K562 (cell line): ENCODE results near the gene GPER1. TPM values are rescaled to one million over a fixed set of nuclear protein-coding genes. Genes with fewer than 3 reads are reported as not detected.

ENCODE experiments used
- ATAC-seq: fragments of 200-7000 bp; cut with Tn5 transposase; 3 replicates; pipeline ENCODE4 v1.9.1; 2020; ENCODE audit warnings: moderate library complexity
- BruUV-seq: library from RNA; stranded (reverse); fragments of 400-500 nt; replicated peaks from 2 replicates; lab custom pipeline; 2021; lab: Mats Ljungman, UMichigan
- CTCF ChIA-PET: fragments of 300-600 bp; formaldehyde crosslinking; extraction: SDS; loops from one replicate; lab custom pipeline; 2021; ENCODE audit warnings: low intra/inter-chr PET ratio; lab: Yijun Ruan, JAX
- POLR2A ChIA-PET: fragments of 300-600, 350-650 bp; sonication (Branson Sonifier 250); formaldehyde crosslinking; extraction: SDS; loops from one replicate; lab custom pipeline; 2021; ENCODE audit warnings: antibody characterized with exemption, inconsistent platforms; lab: Yijun Ruan, JAX
- DNase-seq, 4 experiments: peaks; one replicate each; pipeline versions ENCODE4 v3.0.0 to v3.0.0-alpha.2; 2011 to 2018; ENCODE audit warnings: low spot score in 3 of 4, mixed read lengths in 3 of 4; ENCODE audit errors: extremely low read depth in 1 of 4
- FAIRE-seq: peaks from 2 replicates; lab custom pipeline; 2011; peaks lifted over from hg19 to GRCh38; lab: Jason Lieb, UNC
- H2AFZ ChIP-seq: 2 replicates; pipeline ENCODE4 v1.6.0; 2011; ENCODE audit warnings: low read depth, low read length, control low read depth, inconsistent platforms
- H3K27ac ChIP-seq: fragments of 200-600 bp; 3 replicates; pipeline ENCODE4 v1.8.0; 2011; ENCODE audit warnings: low read depth, mild to moderate bottlenecking, control low read depth, inconsistent platforms, low read length, moderate library complexity, mixed read lengths; ENCODE audit errors: extremely low read depth
- H3K27me3 ChIP-seq, 2 experiments: fragments of 300-600 bp in 1 of 2; 2 replicates in 1 of 2; 3 replicates in 1 of 2; pipeline versions ENCODE4 v1.6.0 to v1.8.0; 2011; ENCODE audit warnings: inconsistent platforms in 2 of 2, low read length in 2 of 2, mild to moderate bottlenecking in 1 of 2, mixed read lengths in 1 of 2, moderate library complexity in 1 of 2; ENCODE audit not compliant: control insufficient read depth in 2 of 2, insufficient read depth in 2 of 2
- H3K36me3 ChIP-seq: fragments of 300-600 bp; 3 replicates; pipeline ENCODE4 v1.8.0; 2011; ENCODE audit warnings: mild to moderate bottlenecking, low read length, inconsistent platforms; ENCODE audit not compliant: control insufficient read depth, insufficient read depth
- H3K4me1 ChIP-seq, 2 experiments: fragments of 200-600 bp in 1 of 2; replicated peaks in 1 of 2; 2 replicates in 1 of 2; 3 replicates in 1 of 2; pipeline versions ENCODE4 v1.5.1 to v1.8.0; 2011; ENCODE audit warnings: inconsistent platforms in 2 of 2, low read length in 2 of 2, mild to moderate bottlenecking in 1 of 2, mixed read lengths in 1 of 2, moderate library complexity in 1 of 2; ENCODE audit not compliant: control insufficient read depth in 2 of 2, insufficient read depth in 2 of 2
- H3K4me2 ChIP-seq: 2 replicates; pipeline ENCODE4 v1.6.1; 2011; ENCODE audit warnings: low read length, control low read depth, inconsistent platforms, mixed read lengths; ENCODE audit not compliant: insufficient read depth
- H3K4me3 ChIP-seq: fragments of 200-600 bp; sonication (generic), shearing (Covaris generic); 2 replicates; pipeline ENCODE4 v1.5.1; 2016; ENCODE audit warnings: control low read depth, inconsistent platforms
- H3K79me2 ChIP-seq: fragments of 200-600 bp; 3 replicates; pipeline ENCODE4 v1.8.0; 2011; ENCODE audit warnings: low read length, inconsistent platforms; ENCODE audit not compliant: control insufficient read depth, insufficient read depth
- H3K9ac ChIP-seq, 2 experiments: 2 replicates each; pipeline versions ENCODE4 v1.6.0 to v1.6.1; 2011; ENCODE audit warnings: low read depth in 2 of 2, low read length in 2 of 2, control low read depth in 1 of 2, inconsistent platforms in 1 of 2, mild to moderate bottlenecking in 1 of 2, mixed read lengths in 1 of 2; ENCODE audit not compliant: insufficient read depth in 1 of 2
- H3K9me1 ChIP-seq: one replicate; pipeline ENCODE4 v1.6.0; 2011; ENCODE audit warnings: inconsistent platforms, mild to moderate bottlenecking, low read length, moderate library complexity; ENCODE audit not compliant: control insufficient read depth, insufficient read depth
- H3K9me3 ChIP-seq: replicated peaks from 2 replicates; pipeline ENCODE4 v1.5.1; 2011; ENCODE audit warnings: low read depth, low read length, inconsistent platforms; ENCODE audit not compliant: control insufficient read depth, insufficient read depth
- H4K20me1 ChIP-seq: replicated peaks from 2 replicates; pipeline ENCODE4 v1.6.1; 2011; ENCODE audit warnings: low read length, inconsistent platforms, mixed read lengths; ENCODE audit not compliant: control insufficient read depth, insufficient read depth
- ARHGAP35 ChIP-seq: fragments of 450-650 bp; IDR thresholded peaks from 2 replicates; pipeline ENCODE4 v1.6.1; 2018; ENCODE audit not compliant: partially characterized antibody
- MCM2 ChIP-seq: fragments of 450-650 bp; IDR thresholded peaks from 2 replicates; pipeline ENCODE4 v1.6.1; 2017; ENCODE audit warnings: low read depth, mild to moderate bottlenecking
- WGBS: fragments of 100-300 bp; shearing (Covaris generic); methylation state at CpG from one replicate; pipeline ENCODE4 v1.1.6; 2016; ENCODE audit warnings: low coverage, mixed read lengths; ENCODE audit not compliant: insufficient coverage; ENCODE audit errors: missing lambda C conversion rate; 5-methylcytosine and 5-hydroxymethylcytosine counted together
- in situ Hi-C: fragments of 300-500 bp; cut with MboI; formaldehyde crosslinking; loops from 4 replicates; pipeline ENCODE4 v1.15.0; 2018; ENCODE audit warnings: inconsistent platforms, mixed read lengths
- intact Hi-C: fragments of 100-400 bp; cut with micrococcal nuclease; formaldehyde crosslinking; loops from 2 replicates; pipeline ENCODE4 v1.14.2; 2022
- polyA plus RNA-seq, 8 experiments: library from polyadenylated mRNA; depleted of rRNA in 4 of 8; stranded (reverse) in 5 of 8; unstranded in 3 of 8; fragments of >200 nt; fragmentation: Nextera tagmentation in 2 of 8; fragmentation: Illumina TruSeq in 1 of 8; extraction: Ambion mirVana in 2 of 8; extraction: Trizol in 1 of 8; gene quantifications; 2 replicates each; pipeline versions ENCODE4 v1.2.1 to v1.2.3, GENCODE V29; 2011 to 2014; ENCODE audit warnings: inconsistent platforms in 1 of 8, missing spikeins in 1 of 8
- total RNA-seq, 7 experiments: library from RNA; depleted of rRNA in 6 of 7; stranded (reverse); fragments of >200 nt in 6 of 7; fragmentation: Illumina TruSeq in 2 of 7; extraction: Trizol in 2 of 7; gene quantifications; 2 replicates each; pipeline versions ENCODE4 v1.2.1 to v1.2.3, GENCODE V29; 2011 to 2021; ENCODE audit warnings: low replicate concordance in 1 of 7
- TF ChIP-seq, protein P1 (sequence below): sonication (generic); formaldehyde crosslinking; IDR thresholded peaks from 2 replicates; pipeline ENCODE4 v1.8.0; 2022; ENCODE audit warnings: missing genetic modification reagents, mild to moderate bottlenecking, moderate library complexity, borderline replicate concordance
- TF ChIP-seq, protein P2 (sequence below): fragments of 250-450 bp; sonication (Bioruptor Pico); IDR thresholded peaks from 2 replicates; pipeline ENCODE4 v1.9.0; 2021; ENCODE audit warnings: mild to moderate bottlenecking

The GPER1 gene
- total and polyA plus RNA-seq, 9 of the 15 experiments (the other 6 are each of a cell fraction or from before 2014, with no cell fraction given) = 0.04 to 0.09 (median 0.08) TPM; not detected in 6

- H2AFZ ChIP-seq = no peak overlapping the region
- in situ Hi-C loops (loop anchor here (5.0 kb wide), 1 partner anchor 92 kb away; no protein-coding TSS in a partner anchor), intact Hi-C loops (no loop called here)
- H3K27ac ChIP-seq = no peak overlapping the region
- no peak for ATAC-seq
- FAIRE-seq = no peak
- DNase-seq = no peak
- no peaks in the 10 kb centered on the region for H3K9me3 ChIP-seq
- ChIA-PET CTCF (no interaction called here), POLR2A (interaction anchor here (0.6 to 1.1 kb wide), 2 partner anchors 14 to 32 kb away, joined by 3 read pairs; no protein-coding TSS in a partner anchor)
- BruUV-seq = no TSS peak
- H3K4me3 ChIP-seq = no peak overlapping the region
- peak overlapping the region in 1 of 2 experiments; percentile 20; a peak in 1 of 4 replicates for H3K9ac ChIP-seq
- H3K36me3 ChIP-seq = no peaks in the 10 kb centered on the region; the same call in 2 of the 3 replicates
- TF ChIP-seq, protein P1, sequence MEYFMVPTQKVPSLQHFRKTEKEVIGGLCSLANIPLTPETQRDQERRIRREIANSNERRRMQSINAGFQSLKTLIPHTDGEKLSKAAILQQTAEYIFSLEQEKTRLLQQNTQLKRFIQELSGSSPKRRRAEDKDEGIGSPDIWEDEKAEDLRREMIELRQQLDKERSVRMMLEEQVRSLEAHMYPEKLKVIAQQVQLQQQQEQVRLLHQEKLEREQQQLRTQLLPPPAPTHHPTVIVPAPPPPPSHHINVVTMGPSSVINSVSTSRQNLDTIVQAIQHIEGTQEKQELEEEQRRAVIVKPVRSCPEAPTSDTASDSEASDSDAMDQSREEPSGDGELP = peak; percentile 16; the same call in 1 of the 2 replicates
- no peak for TF ChIP-seq ARHGAP35
- 72% methylated on average over 10 of the region's 10 CpGs for WGBS
- H3K27me3 ChIP-seq = no peaks in the 10 kb centered on the region
- no peak overlapping the region for H3K4me2 ChIP-seq
- no peaks in the 10 kb centered on the region for H3K9me1 ChIP-seq
- peaks cover 11% of the 10 kb centered on the region; the same call in 1 of the 2 replicates for H4K20me1 ChIP-seq
- peaks cover 3 to 61% of the 10 kb centered on the region in 2 experiments; a peak in 3 of 5 replicates for H3K4me1 ChIP-seq
- H3K79me2 ChIP-seq = 0 out of 3 replicates have a peak, but pooled peaks cover 2% of the 10 kb centered on the region
These were observed 2.6 kb upstream of the GPER1 start for GRCh38 chr7:1085266-1085665.

GRCh38 chr7:1085910-1086421 lies 1.9 kb upstream of the GPER1 start:
- ChIA-PET POLR2A (interaction anchor here (0.6 to 1.0 kb wide), 3 partner anchors 27 to 90 kb away, joined by 3 read pairs; no protein-coding TSS in a partner anchor), CTCF (interaction anchor here (0.7 to 0.8 kb wide), 3 partner anchors 91 to 388 kb away, joined by 3 to 4 read pairs (median 3); no protein-coding TSS in a partner anchor)
- no TSS peak for BruUV-seq

More at GRCh38 chr7:1085910-1086421, 1.9 kb upstream of the GPER1 start:
- DNase-seq (no peak), ATAC-seq (no peak)
- H3K9ac ChIP-seq = no peak overlapping the region
- peaks cover 11% of the 10 kb centered on the region; the same call in 1 of the 2 replicates for H4K20me1 ChIP-seq
- peaks cover 3 to 58% of the 10 kb centered on the region in 2 experiments; a peak in 3 of 5 replicates for H3K4me1 ChIP-seq
- H3K4me2 ChIP-seq = no peak overlapping the region
- TF ChIP-seq, protein P2, sequence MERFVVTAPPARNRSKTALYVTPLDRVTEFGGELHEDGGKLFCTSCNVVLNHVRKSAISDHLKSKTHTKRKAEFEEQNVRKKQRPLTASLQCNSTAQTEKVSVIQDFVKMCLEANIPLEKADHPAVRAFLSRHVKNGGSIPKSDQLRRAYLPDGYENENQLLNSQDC = no peak
- TF ChIP-seq MCM2 = no peak
- TF ChIP-seq, all 486 proteins: peak for 0
- H3K36me3 ChIP-seq = no peaks in the 10 kb centered on the region; the same call in 2 of the 3 replicates
- intact Hi-C loops (loop anchor here (2.0 kb wide), 2 partner anchors 83 to 91 kb away; no protein-coding TSS in a partner anchor), in situ Hi-C loops (loop anchor here (5.0 kb wide), 1 partner anchor 91 kb away; no protein-coding TSS in a partner anchor)
- H3K9me3 ChIP-seq = no peaks in the 10 kb centered on the region
- no peak overlapping the region for H3K4me3 ChIP-seq
- no peak overlapping the region for H3K27ac ChIP-seq
- 0 out of 3 replicates have a peak, but pooled peaks cover 2% of the 10 kb centered on the region for H3K79me2 ChIP-seq
- H3K9me1 ChIP-seq = no peaks in the 10 kb centered on the region
- no peak for FAIRE-seq
- 95% methylated on average over 10 of the region's 11 CpGs for WGBS
- no peaks in the 10 kb centered on the region for H3K27me3 ChIP-seq
- no peak overlapping the region for H2AFZ ChIP-seq
